DOHH2 (cell line): ENCODE data around the gene RBPMS2.

Experiments used
- H3F3A ChIP-seq: fragments of 200-600 bp; sonication (generic), shearing (Covaris generic); 2 replicates; pipeline ENCODE4 v1.6.0; 2016; ENCODE audit warnings: antibody characterized with exemption, mild to moderate bottlenecking; ENCODE audit not compliant: control insufficient read depth, insufficient read depth
- H3K27ac ChIP-seq: fragments of 200-600 bp; sonication (generic); 2 replicates; pipeline ENCODE4 v1.5.1; 2014; ENCODE audit warnings: low read depth, mild to moderate bottlenecking, low read length, moderate library complexity
- H3K27me3 ChIP-seq: fragments of 200-600 bp; sonication (generic); 2 replicates; pipeline ENCODE4 v1.6.1; 2014; ENCODE audit warnings: mild to moderate bottlenecking, low read length, mixed read lengths; ENCODE audit not compliant: control insufficient read depth
- H3K36me3 ChIP-seq: fragments of 200-600 bp; sonication (generic); 2 replicates; pipeline ENCODE4 v1.6.1; 2014; ENCODE audit warnings: mild to moderate bottlenecking, low read length, moderate library complexity, mixed read lengths; ENCODE audit not compliant: control insufficient read depth
- H3K4me1 ChIP-seq: fragments of 200-600 bp; sonication (generic); 2 replicates; pipeline ENCODE4 v1.6.1; 2014; ENCODE audit warnings: mild to moderate bottlenecking, low read length, mixed read lengths; ENCODE audit not compliant: control insufficient read depth
- H3K4me2 ChIP-seq: fragments of 200-600 bp; sonication (generic); 2 replicates; pipeline ENCODE4 v1.6.0; 2014; ENCODE audit warnings: mild to moderate bottlenecking, low read length, moderate library complexity
- H3K4me3 ChIP-seq: fragments of 200-600 bp; sonication (generic); 2 replicates; pipeline ENCODE4 v1.5.1; 2014; ENCODE audit warnings: mild to moderate bottlenecking, low read length, mixed read lengths
- H3K79me2 ChIP-seq: fragments of 200-600 bp; sonication (generic); 2 replicates; pipeline ENCODE4 v1.6.1; 2014; ENCODE audit warnings: mild to moderate bottlenecking, low read length, mixed read lengths; ENCODE audit not compliant: control insufficient read depth
- H3K9me2 ChIP-seq: fragments of 200-600 bp; sonication (generic); replicated peaks from 2 replicates; pipeline ENCODE4 v1.6.1; 2014; ENCODE audit warnings: mild to moderate bottlenecking, low read length, mixed read lengths; ENCODE audit not compliant: control insufficient read depth
- H3K9me3 ChIP-seq: fragments of 200-600 bp; sonication (generic); 2 replicates; pipeline ENCODE4 v1.6.1; 2014; ENCODE audit warnings: antibody characterized with exemption, low read length, mixed read lengths; ENCODE audit not compliant: control insufficient read depth, insufficient read depth
- H4K20me1 ChIP-seq: fragments of 200-600 bp; sonication (generic); 2 replicates; pipeline ENCODE4 v1.6.0; 2014; ENCODE audit warnings: low read depth, mild to moderate bottlenecking, antibody characterized with exemption, low read length, moderate library complexity; ENCODE audit not compliant: control insufficient read depth, insufficient read depth
- CTCF ChIP-seq: fragments of 200-600 bp; sonication (generic); IDR thresholded peaks from one replicate; pipeline ENCODE4 v1.5.1; 2014; ENCODE audit warnings: antibody characterized with exemption, mild to moderate bottlenecking, low read depth, low read length; ENCODE audit not compliant: poor library complexity, severe bottlenecking
- EZH2phosphoT487 ChIP-seq: fragments of 200-600 bp; sonication (generic); IDR thresholded peaks from 2 replicates; pipeline ENCODE4 v1.6.1; 2017; ENCODE audit warnings: borderline replicate concordance, mild to moderate bottlenecking, antibody characterized with exemption, low read length, moderate library complexity, mixed read lengths

RBPMS2 gene

DNA sequence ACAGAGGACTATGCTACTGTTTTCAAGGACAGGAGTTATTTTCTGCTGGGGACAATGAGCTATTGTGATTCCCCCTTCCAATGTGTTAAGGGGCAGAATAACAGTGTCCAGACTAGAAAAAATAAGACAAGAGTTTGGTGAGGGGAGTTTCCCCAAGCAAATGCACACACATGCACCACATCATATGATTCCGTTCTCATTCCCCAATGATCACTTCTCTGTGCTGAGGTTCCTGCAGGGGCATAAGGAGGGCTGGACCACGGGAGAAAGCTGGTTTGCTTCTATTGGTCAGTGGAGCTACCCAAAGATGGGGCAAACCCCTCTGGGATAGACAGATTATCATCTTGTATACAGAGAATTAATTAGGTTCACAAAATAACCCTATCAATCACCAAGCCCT is 80.6 kb downstream of the RBPMS2 start:
- no peak for TF ChIP-seq EZH2phosphoT487
- TF ChIP-seq CTCF, result no peak
- Histone ChIP-seq H3K79me2 (peaks cover 51% of the 10 kb centered on the region), H3F3A (peaks cover 5% of the 10 kb centered on the region)

GRCh38 chr15:64693134-64693533 is 82.3 kb downstream of the RBPMS2 start:
- peaks cover 34% of the 10 kb centered on the region for H3K79me2 ChIP-seq
- H3F3A ChIP-seq, result peaks cover 5% of the 10 kb centered on the region
- peaks cover 18% of the 10 kb centered on the region for H4K20me1 ChIP-seq
- no peaks in the 10 kb centered on the region for H3K9me3 ChIP-seq
- peaks cover 44% of the 10 kb centered on the region for H3K36me3 ChIP-seq
- no peak overlapping the region for H3K4me2 ChIP-seq
- no peak overlapping the region for H3K27ac ChIP-seq
- H3K9me2 ChIP-seq, result no peaks in the 10 kb centered on the region
- no peak overlapping the region for H3K4me3 ChIP-seq
- TF ChIP-seq CTCF, result no peak
- no peak for TF ChIP-seq EZH2phosphoT487
- H3K27me3 ChIP-seq, result no peaks in the 10 kb centered on the region
- peaks cover 22% of the 10 kb centered on the region for H3K4me1 ChIP-seq

More for the DNA sequence above, 80.6 kb downstream of the RBPMS2 start:
- Histone ChIP-seq H3K4me3 (peak overlapping the region; percentile 44), H3K27me3 (no peaks in the 10 kb centered on the region), H3K9me2 (no peaks in the 10 kb centered on the region), H3K36me3 (peaks cover 31% of the 10 kb centered on the region), H3K4me1 (peaks cover 33% of the 10 kb centered on the region), H3K4me2 (peak overlapping the region; percentile 57), H4K20me1 (peaks cover 28% of the 10 kb centered on the region), H3K9me3 (no peaks in the 10 kb centered on the region), H3K27ac (peak overlapping the region; percentile 30)

- peaks cover 54% of the 10 kb centered on the region for H3K36me3 ChIP-seq
- peaks cover 5% of the 10 kb centered on the region for H3F3A ChIP-seq
- peaks cover 28% of the 10 kb centered on the region for H3K79me2 ChIP-seq
- H4K20me1 ChIP-seq, result peaks cover 15% of the 10 kb centered on the region
- H3K9me3 ChIP-seq, result no peaks in the 10 kb centered on the region
- TF ChIP-seq CTCF (no peak), EZH2phosphoT487 (no peak)
- no peak overlapping the region for H3K4me2 ChIP-seq
- no peaks in the 10 kb centered on the region for H3K9me2 ChIP-seq
- peaks cover 22% of the 10 kb centered on the region for H3K4me1 ChIP-seq
- no peaks in the 10 kb centered on the region for H3K27me3 ChIP-seq
- no peak overlapping the region for H3K27ac ChIP-seq
- no peak overlapping the region for H3K4me3 ChIP-seq
Measured at GRCh38 chr15:64691896-64692565, 83.4 kb downstream of the RBPMS2 start.
